SK-N-SH (cell line): Measurements from ENCODE around the gene NFATC3.
"Not testable (repeated sequence)": the region's sequence is repeated elsewhere in the genome, so short reads cannot be mapped to it uniquely, and the experiment has no call there.

Experiments used
- CTCF ChIP-seq: fragments of 200-600 bp; sonication (generic); IDR thresholded peaks from 2 replicates; pipeline ENCODE4 v1.6.1; 2017; ENCODE audit warnings: antibody characterized with exemption, mild to moderate bottlenecking, moderate library complexity
- EP300 ChIP-seq, 2 experiments: IDR thresholded peaks; 2 replicates each; pipeline versions ENCODE4 v1.4.0 to v1.6.1; 2012; ENCODE audit warnings: borderline replicate concordance in 1 of 2, low read depth in 1 of 2, low read length in 1 of 2
- EZH2phosphoT487 ChIP-seq: fragments of 200-600 bp; sonication (generic); IDR thresholded peaks from 2 replicates; pipeline ENCODE4 v1.6.1; 2017; ENCODE audit warnings: low read depth, mixed run types, mild to moderate bottlenecking, antibody characterized with exemption, moderate library complexity, borderline replicate concordance
- FOXJ3 ChIP-seq: sonication (generic); formaldehyde crosslinking; IDR thresholded peaks from 2 replicates; pipeline ENCODE4 v1.5.1; 2020; ENCODE audit warnings: mild to moderate bottlenecking, missing genetic modification reagents
- FOXM1 ChIP-seq: IDR thresholded peaks from 2 replicates; pipeline ENCODE4 v1.4.0; 2012; ENCODE audit warnings: low read depth, mild to moderate bottlenecking
- IRF3 ChIP-seq: fragments of 150-350 bp; IDR thresholded peaks from 2 replicates; pipeline ENCODE4 v1.6.1; 2016; ENCODE audit warnings: mild to moderate bottlenecking, low read depth, low read length
- JUND ChIP-seq: IDR thresholded peaks from 2 replicates; pipeline ENCODE4 v1.4.0; 2012
- MAX ChIP-seq: IDR thresholded peaks from 2 replicates; pipeline ENCODE4 v1.4.0; 2012; ENCODE audit warnings: low read depth
- POLR2AphosphoS5 ChIP-seq: IDR thresholded peaks from 2 replicates; pipeline ENCODE4 v1.6.1; 2012; ENCODE audit warnings: low read depth, low read length
- RAD21 ChIP-seq: IDR thresholded peaks from 2 replicates; pipeline ENCODE4 v1.6.1; 2012; ENCODE audit warnings: mild to moderate bottlenecking, low read length
- RCOR1 ChIP-seq: fragments of 150-350 bp; IDR thresholded peaks from 2 replicates; pipeline ENCODE4 v1.6.1; 2017; ENCODE audit warnings: antibody characterized with exemption, low read length
- REST ChIP-seq: IDR thresholded peaks from 2 replicates; pipeline ENCODE4 v1.6.1; 2012; ENCODE audit warnings: mild to moderate bottlenecking, low read depth, low read length, moderate library complexity
- TCF12 ChIP-seq: IDR thresholded peaks from 2 replicates; pipeline ENCODE4 v1.4.0; 2012
- ZBTB33 ChIP-seq: IDR thresholded peaks from 2 replicates; pipeline ENCODE4 v1.4.0; 2012; ENCODE audit warnings: low read depth, borderline replicate concordance

GRCh38 chr16:68120496-68120895 is 35.3 kb downstream of the NFATC3 start:
- not testable (repeated sequence) for TF ChIP-seq CTCF; ZBTB33; FOXJ3 (CRISPR knock-in tag); EP300 (IDR thresholded peaks at IDR 0.05; ENCODE audit: borderline replicate concordance in 1 of 2, low read depth in 1 of 2, low read length in 1 of 2); POLR2AphosphoS5; MAX; TCF12; RAD21; JUND; FOXM1; IRF3; REST; EZH2phosphoT487; RCOR1
